Astrocyte (in vitro differentiated cells and primary cell): Measurements from ENCODE around the gene PRKCI. TPM values are rescaled to one million over a fixed set of nuclear protein-coding genes. Genes with fewer than 3 reads are reported as not detected.
"Not testable (repeated sequence)": the region's sequence is repeated elsewhere in the genome, so short reads cannot be mapped to it uniquely, and the experiment has no call there.

ENCODE experiments used
- DNase-seq: peaks from one replicate; pipeline ENCODE4 v3.0.0-alpha.2; 2010; ENCODE audit warnings: low read depth
- FAIRE-seq: peaks from 2 replicates; lab custom pipeline; 2011; peaks lifted over from hg19 to GRCh38; lab: Jason Lieb, UNC
- H2AFZ ChIP-seq: 2 replicates; pipeline ENCODE4 v1.6.0; 2012; ENCODE audit warnings: low read depth, low read length, inconsistent platforms
- H3K27ac ChIP-seq: 2 replicates; pipeline ENCODE4 v1.5.1; 2011; ENCODE audit warnings: low read depth, low read length, inconsistent platforms
- H3K27me3 ChIP-seq: 2 replicates; pipeline ENCODE4 v1.6.0; 2011; ENCODE audit warnings: low read length, inconsistent platforms; ENCODE audit not compliant: insufficient read depth
- H3K36me3 ChIP-seq: 2 replicates; pipeline ENCODE4 v1.5.1; 2011; ENCODE audit warnings: low read length, inconsistent platforms; ENCODE audit not compliant: insufficient read depth
- H3K4me1 ChIP-seq: 2 replicates; pipeline ENCODE4 v1.5.1; 2011; ENCODE audit warnings: low read length, inconsistent platforms; ENCODE audit not compliant: insufficient read depth
- H3K4me2 ChIP-seq: 2 replicates; pipeline ENCODE4 v1.6.0; 2012; ENCODE audit warnings: low read length, inconsistent platforms
- H3K4me3 ChIP-seq: 2 replicates; pipeline ENCODE4 v1.5.1; 2011; ENCODE audit warnings: low read depth, mild to moderate bottlenecking, low read length, inconsistent platforms; ENCODE audit not compliant: insufficient read depth
- H3K79me2 ChIP-seq: 2 replicates; pipeline ENCODE4 v1.6.0; 2012; ENCODE audit warnings: mild to moderate bottlenecking, low read length, inconsistent platforms; ENCODE audit not compliant: insufficient read depth
- H3K9ac ChIP-seq: 2 replicates; pipeline ENCODE4 v1.6.0; 2012; ENCODE audit warnings: mild to moderate bottlenecking, low read length, inconsistent platforms
- H3K9me3 ChIP-seq: 2 replicates; pipeline ENCODE4 v1.5.1; 2012; ENCODE audit warnings: low read depth, mild to moderate bottlenecking, low read length, inconsistent platforms; ENCODE audit not compliant: insufficient read depth
- H4K20me1 ChIP-seq: 2 replicates; pipeline ENCODE4 v1.6.0; 2012; ENCODE audit warnings: low read length, inconsistent platforms; ENCODE audit not compliant: insufficient read depth
- H3K27ac Mint-ChIP-seq: one replicate; pipeline ENCODE4 v1.8.0; 2021; ENCODE audit warnings: mild to moderate bottlenecking, mixed read lengths; ENCODE audit not compliant: unreplicated experiment
- H3K27me3 Mint-ChIP-seq: one replicate; pipeline ENCODE4 v1.8.0; 2021; ENCODE audit warnings: low read depth, mixed read lengths; ENCODE audit not compliant: unreplicated experiment
- H3K36me3 Mint-ChIP-seq: one replicate; pipeline ENCODE4 v1.8.0; 2021; ENCODE audit warnings: low read depth, mixed read lengths; ENCODE audit not compliant: unreplicated experiment
- H3K4me1 Mint-ChIP-seq: one replicate; pipeline ENCODE4 v1.8.0; 2021; ENCODE audit warnings: low read depth, mixed read lengths; ENCODE audit not compliant: unreplicated experiment
- H3K4me3 Mint-ChIP-seq: one replicate; pipeline ENCODE4 v1.8.0; 2021; ENCODE audit warnings: mild to moderate bottlenecking, moderate library complexity, mixed read lengths; ENCODE audit not compliant: unreplicated experiment
- H3K9me3 Mint-ChIP-seq: one replicate; pipeline ENCODE4 v1.8.0; 2021; ENCODE audit warnings: mild to moderate bottlenecking, mixed read lengths; ENCODE audit not compliant: unreplicated experiment
- EZH2 ChIP-seq: IDR thresholded peaks from 2 replicates; pipeline ENCODE4 v1.6.1; 2012; ENCODE audit warnings: mild to moderate bottlenecking, low read length, inconsistent platforms; ENCODE audit not compliant: insufficient read depth
- total RNA-seq: library from RNA; stranded (reverse); gene quantifications from 2 replicates; pipeline ENCODE4 v1.2.1, GENCODE V29; 2021
- TF ChIP-seq, protein P1 (sequence below): IDR thresholded peaks from 2 replicates; pipeline ENCODE4 v1.5.1; 2011; ENCODE audit warnings: low read depth, mild to moderate bottlenecking, inconsistent platforms, low read length, moderate library complexity; ENCODE audit not compliant: insufficient read depth

The PRKCI gene
- total RNA-seq, 1 donor from 2014 or later = 65.2 TPM

- peaks cover 19% of the 10 kb centered on the region for H3K36me3 ChIP-seq
- H3K4me3 ChIP-seq = no peak overlapping the region
- Mint-ChIP-seq H3K4me1 (peaks cover 9% of the 10 kb centered on the region), H3K27ac (no peak overlapping the region), H3K9me3 (no peaks in the 10 kb centered on the region), H3K36me3 (peaks cover 19% of the 10 kb centered on the region), H3K4me3 (no peak overlapping the region), H3K27me3 (no peaks in the 10 kb centered on the region)
- no peaks in the 10 kb centered on the region for H3K79me2 ChIP-seq
- H2AFZ ChIP-seq = no peak overlapping the region
- no peak overlapping the region for H3K4me2 ChIP-seq
- no peak overlapping the region for H3K9ac ChIP-seq
- H3K27me3 ChIP-seq = no peaks in the 10 kb centered on the region
- FAIRE-seq (no peak), DNase-seq (peak; percentile 2)
- no peaks in the 10 kb centered on the region for H3K9me3 ChIP-seq
- no peaks in the 10 kb centered on the region for H3K4me1 ChIP-seq
- no peaks in the 10 kb centered on the region for H4K20me1 ChIP-seq
- no peak for TF ChIP-seq EZH2
- TF ChIP-seq, protein P1, sequence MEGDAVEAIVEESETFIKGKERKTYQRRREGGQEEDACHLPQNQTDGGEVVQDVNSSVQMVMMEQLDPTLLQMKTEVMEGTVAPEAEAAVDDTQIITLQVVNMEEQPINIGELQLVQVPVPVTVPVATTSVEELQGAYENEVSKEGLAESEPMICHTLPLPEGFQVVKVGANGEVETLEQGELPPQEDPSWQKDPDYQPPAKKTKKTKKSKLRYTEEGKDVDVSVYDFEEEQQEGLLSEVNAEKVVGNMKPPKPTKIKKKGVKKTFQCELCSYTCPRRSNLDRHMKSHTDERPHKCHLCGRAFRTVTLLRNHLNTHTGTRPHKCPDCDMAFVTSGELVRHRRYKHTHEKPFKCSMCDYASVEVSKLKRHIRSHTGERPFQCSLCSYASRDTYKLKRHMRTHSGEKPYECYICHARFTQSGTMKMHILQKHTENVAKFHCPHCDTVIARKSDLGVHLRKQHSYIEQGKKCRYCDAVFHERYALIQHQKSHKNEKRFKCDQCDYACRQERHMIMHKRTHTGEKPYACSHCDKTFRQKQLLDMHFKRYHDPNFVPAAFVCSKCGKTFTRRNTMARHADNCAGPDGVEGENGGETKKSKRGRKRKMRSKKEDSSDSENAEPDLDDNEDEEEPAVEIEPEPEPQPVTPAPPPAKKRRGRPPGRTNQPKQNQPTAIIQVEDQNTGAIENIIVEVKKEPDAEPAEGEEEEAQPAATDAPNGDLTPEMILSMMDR = no peak
- H3K27ac ChIP-seq = no peak overlapping the region
These were observed 52.4 kb downstream of the PRKCI start for GRCh38 chr3:170274641-170275040.

DNA sequence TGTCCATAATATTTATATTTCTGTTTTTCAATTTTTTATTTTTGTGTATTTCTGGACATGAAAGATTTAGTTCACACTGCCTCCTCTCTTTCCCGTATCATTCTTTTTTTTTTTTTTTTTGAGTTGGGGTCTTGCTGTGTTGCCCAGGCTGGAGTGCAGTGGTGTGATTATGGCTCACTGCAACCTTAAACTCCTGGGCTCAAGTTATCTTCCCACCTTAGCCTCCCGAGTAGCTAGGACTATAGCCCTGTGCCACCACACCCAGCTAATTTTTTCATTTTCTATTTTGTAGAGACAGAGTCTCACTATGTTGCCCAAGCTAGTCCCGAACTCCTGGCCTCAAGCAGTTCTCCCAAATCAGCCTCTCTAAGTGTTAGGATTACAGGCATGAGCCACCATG, 53.6 kb downstream of the PRKCI start:
- Histone ChIP-seq H3K9me3 (no peaks in the 10 kb centered on the region), H3K27me3 (no peaks in the 10 kb centered on the region), H3K9ac (no peak overlapping the region), H4K20me1 (no peaks in the 10 kb centered on the region), H3K36me3 (peaks cover 14% of the 10 kb centered on the region), H3K4me1 (no peaks in the 10 kb centered on the region), H3K27ac (no peak overlapping the region), H2AFZ (no peak overlapping the region), H3K79me2 (no peaks in the 10 kb centered on the region), H3K4me2 (no peak overlapping the region), H3K4me3 (no peak overlapping the region)
- Mint-ChIP-seq H3K27ac (no peak overlapping the region), H3K9me3 (no peaks in the 10 kb centered on the region), H3K36me3 (peaks cover 21% of the 10 kb centered on the region), H3K27me3 (no peaks in the 10 kb centered on the region), H3K4me3 (no peak overlapping the region), H3K4me1 (peaks cover 9% of the 10 kb centered on the region)
- TF ChIP-seq, protein P1 = no peak
- TF ChIP-seq EZH2 = no peak
- DNase-seq = no peak
- FAIRE-seq = no peak

DNA sequence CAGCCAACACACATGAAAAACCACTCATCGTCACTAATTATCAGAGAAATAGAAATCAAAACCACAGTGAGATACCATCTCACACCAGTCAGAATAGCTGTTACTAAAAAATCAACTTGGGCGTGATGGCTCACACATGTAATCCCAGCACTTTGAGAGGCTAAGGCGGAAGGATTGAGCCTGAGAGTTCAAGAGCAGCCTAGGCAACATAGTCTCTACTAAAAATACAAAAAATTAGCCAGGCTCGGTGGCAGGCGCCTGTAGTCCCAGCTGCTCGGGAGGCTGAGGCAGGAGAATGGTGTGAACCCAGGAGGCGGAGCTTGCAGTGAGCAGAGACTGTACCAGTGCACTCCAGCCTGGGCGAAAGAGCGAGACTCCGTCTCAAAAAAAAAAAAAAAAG, 55.1 kb downstream of the PRKCI start:
- not testable (repeated sequence) for H3K9me3 Mint-ChIP-seq, H3K4me2 ChIP-seq, H3K4me3 ChIP-seq, H3K4me1 Mint-ChIP-seq, H3K9ac ChIP-seq, H3K27me3 ChIP-seq, H3K27me3 Mint-ChIP-seq, H4K20me1 ChIP-seq, H3K79me2 ChIP-seq, H3K4me3 Mint-ChIP-seq, DNase-seq, H3K27ac ChIP-seq, H3K9me3 ChIP-seq, H2AFZ ChIP-seq, FAIRE-seq, H3K4me1 ChIP-seq
- peak overlapping the region; percentile 26 for H3K27ac Mint-ChIP-seq
- peaks cover 19% of the 10 kb centered on the region for H3K36me3 Mint-ChIP-seq
- peaks cover 11% of the 10 kb centered on the region for H3K36me3 ChIP-seq
